Loucy (cell line): ENCODE measurements around the gene TEX10.

ENCODE experiments used
- EZH2phosphoT487 ChIP-seq: fragments of 200-600 bp; IDR thresholded peaks from 2 replicates; pipeline ENCODE4 v1.6.1; 2018; ENCODE audit warnings: antibody characterized with exemption, mild to moderate bottlenecking, moderate library complexity, borderline replicate concordance
- TF ChIP-seq, protein P1 (sequence below): fragments of 200-600 bp; sonication (generic); conservative IDR thresholded peaks from 2 replicates; pipeline ENCODE4 v1.5.1; 2014; ENCODE audit warnings: mild to moderate bottlenecking, antibody characterized with exemption, low read length

GRCh38 chr9:100296407-100296806, 56.3 kb downstream of the TEX10 start:
- TF ChIP-seq, protein P1, sequence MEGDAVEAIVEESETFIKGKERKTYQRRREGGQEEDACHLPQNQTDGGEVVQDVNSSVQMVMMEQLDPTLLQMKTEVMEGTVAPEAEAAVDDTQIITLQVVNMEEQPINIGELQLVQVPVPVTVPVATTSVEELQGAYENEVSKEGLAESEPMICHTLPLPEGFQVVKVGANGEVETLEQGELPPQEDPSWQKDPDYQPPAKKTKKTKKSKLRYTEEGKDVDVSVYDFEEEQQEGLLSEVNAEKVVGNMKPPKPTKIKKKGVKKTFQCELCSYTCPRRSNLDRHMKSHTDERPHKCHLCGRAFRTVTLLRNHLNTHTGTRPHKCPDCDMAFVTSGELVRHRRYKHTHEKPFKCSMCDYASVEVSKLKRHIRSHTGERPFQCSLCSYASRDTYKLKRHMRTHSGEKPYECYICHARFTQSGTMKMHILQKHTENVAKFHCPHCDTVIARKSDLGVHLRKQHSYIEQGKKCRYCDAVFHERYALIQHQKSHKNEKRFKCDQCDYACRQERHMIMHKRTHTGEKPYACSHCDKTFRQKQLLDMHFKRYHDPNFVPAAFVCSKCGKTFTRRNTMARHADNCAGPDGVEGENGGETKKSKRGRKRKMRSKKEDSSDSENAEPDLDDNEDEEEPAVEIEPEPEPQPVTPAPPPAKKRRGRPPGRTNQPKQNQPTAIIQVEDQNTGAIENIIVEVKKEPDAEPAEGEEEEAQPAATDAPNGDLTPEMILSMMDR = no peak
- no peak for TF ChIP-seq EZH2phosphoT487
